Loucy (cell line): ENCODE measurements around the gene BRMS1.

Experiments
- H2AFZ ChIP-seq: fragments of 200-600 bp; sonication (generic); 2 replicates; pipeline ENCODE4 v1.6.0; 2016; ENCODE audit warnings: antibody characterized with exemption, mild to moderate bottlenecking, low read length, moderate library complexity
- H3F3A ChIP-seq: fragments of 200-600 bp; 2 replicates; pipeline ENCODE4 v1.6.0; 2016; ENCODE audit warnings: antibody characterized with exemption, low read depth, mild to moderate bottlenecking
- H3K27me3 ChIP-seq: fragments of 200-600 bp; sonication (generic); 2 replicates; pipeline ENCODE4 v1.6.1; 2014; ENCODE audit warnings: low read length, mild to moderate bottlenecking; ENCODE audit not compliant: insufficient read depth, poor library complexity, severe bottlenecking
- H3K36me3 ChIP-seq: fragments of 200-600 bp; sonication (generic); 2 replicates; pipeline ENCODE4 v1.6.1; 2016; ENCODE audit warnings: low read length; ENCODE audit not compliant: insufficient read depth
- H3K4me1 ChIP-seq: fragments of 200-600 bp; sonication (generic); 2 replicates; pipeline ENCODE4 v1.5.1; 2014; ENCODE audit warnings: low read length, mild to moderate bottlenecking; ENCODE audit not compliant: insufficient read depth, poor library complexity, severe bottlenecking
- H3K4me2 ChIP-seq: fragments of 200-600 bp; sonication (generic); 2 replicates; pipeline ENCODE4 v1.6.0; 2014; ENCODE audit warnings: antibody characterized with exemption, low read length, low read depth, mild to moderate bottlenecking; ENCODE audit not compliant: poor library complexity, severe bottlenecking
- H3K4me3 ChIP-seq: fragments of 200-600 bp; sonication (generic); 2 replicates; pipeline ENCODE4 v1.5.1; 2014; ENCODE audit warnings: low read length, mild to moderate bottlenecking, mixed read lengths; ENCODE audit not compliant: poor library complexity, severe bottlenecking
- H3K79me2 ChIP-seq: fragments of 200-600 bp; sonication (generic); 2 replicates; pipeline ENCODE4 v1.6.1; 2014; ENCODE audit warnings: low read length; ENCODE audit not compliant: insufficient read depth
- H3K9ac ChIP-seq: fragments of 200-600 bp; sonication (generic); 2 replicates; pipeline ENCODE4 v1.6.0; 2014; ENCODE audit warnings: mild to moderate bottlenecking, low read depth, low read length, moderate library complexity; ENCODE audit not compliant: poor library complexity, severe bottlenecking
- H3K9me2 ChIP-seq: fragments of 200-600 bp; sonication (generic); replicated peaks from 2 replicates; pipeline ENCODE4 v1.6.1; 2016; ENCODE audit warnings: low read depth, low read length, mixed read lengths
- H3K9me3 ChIP-seq: fragments of 200-600 bp; sonication (generic); 2 replicates; pipeline ENCODE4 v1.6.1; 2014; ENCODE audit warnings: mild to moderate bottlenecking, antibody characterized with exemption, low read length, low read depth; ENCODE audit not compliant: insufficient read depth
- H4K20me1 ChIP-seq: fragments of 200-600 bp; sonication (generic); 2 replicates; pipeline ENCODE4 v1.6.0; 2014; ENCODE audit warnings: antibody characterized with exemption, low read length, mild to moderate bottlenecking; ENCODE audit not compliant: insufficient read depth, poor library complexity, severe bottlenecking
- EZH2phosphoT487 ChIP-seq: fragments of 200-600 bp; IDR thresholded peaks from 2 replicates; pipeline ENCODE4 v1.6.1; 2018; ENCODE audit warnings: antibody characterized with exemption, mild to moderate bottlenecking, moderate library complexity, borderline replicate concordance
- TF ChIP-seq, protein P1 (sequence below): fragments of 200-600 bp; sonication (generic); conservative IDR thresholded peaks from 2 replicates; pipeline ENCODE4 v1.5.1; 2014; ENCODE audit warnings: mild to moderate bottlenecking, antibody characterized with exemption, low read length

BRMS1 gene

DNA sequence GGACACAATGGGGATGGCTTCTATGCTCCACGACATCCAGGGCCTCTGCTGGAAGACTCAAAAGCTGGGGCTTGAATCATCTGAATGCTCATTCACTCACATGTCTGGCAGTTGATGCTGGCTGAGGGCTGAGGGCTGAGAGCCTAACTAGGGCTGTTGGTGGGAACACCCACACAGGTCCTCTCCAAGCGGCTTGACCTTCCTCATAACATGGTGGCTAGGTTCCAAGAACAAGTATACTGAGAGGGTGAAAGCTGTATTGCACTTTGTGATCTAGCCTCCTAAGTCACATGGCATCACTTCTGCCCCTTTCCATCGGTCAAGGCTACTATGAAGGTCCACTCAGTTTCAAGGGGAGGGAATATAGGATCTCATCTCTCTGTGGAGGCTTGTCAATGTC lies 45.7 kb downstream of the BRMS1 start:
- TF ChIP-seq EZH2phosphoT487, result no peak
- TF ChIP-seq, protein P1, sequence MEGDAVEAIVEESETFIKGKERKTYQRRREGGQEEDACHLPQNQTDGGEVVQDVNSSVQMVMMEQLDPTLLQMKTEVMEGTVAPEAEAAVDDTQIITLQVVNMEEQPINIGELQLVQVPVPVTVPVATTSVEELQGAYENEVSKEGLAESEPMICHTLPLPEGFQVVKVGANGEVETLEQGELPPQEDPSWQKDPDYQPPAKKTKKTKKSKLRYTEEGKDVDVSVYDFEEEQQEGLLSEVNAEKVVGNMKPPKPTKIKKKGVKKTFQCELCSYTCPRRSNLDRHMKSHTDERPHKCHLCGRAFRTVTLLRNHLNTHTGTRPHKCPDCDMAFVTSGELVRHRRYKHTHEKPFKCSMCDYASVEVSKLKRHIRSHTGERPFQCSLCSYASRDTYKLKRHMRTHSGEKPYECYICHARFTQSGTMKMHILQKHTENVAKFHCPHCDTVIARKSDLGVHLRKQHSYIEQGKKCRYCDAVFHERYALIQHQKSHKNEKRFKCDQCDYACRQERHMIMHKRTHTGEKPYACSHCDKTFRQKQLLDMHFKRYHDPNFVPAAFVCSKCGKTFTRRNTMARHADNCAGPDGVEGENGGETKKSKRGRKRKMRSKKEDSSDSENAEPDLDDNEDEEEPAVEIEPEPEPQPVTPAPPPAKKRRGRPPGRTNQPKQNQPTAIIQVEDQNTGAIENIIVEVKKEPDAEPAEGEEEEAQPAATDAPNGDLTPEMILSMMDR, result no peak
- Histone ChIP-seq H3K79me2 (no peaks in the 10 kb centered on the region), H4K20me1 (no peaks in the 10 kb centered on the region), H3K27me3 (no peaks in the 10 kb centered on the region), H3K4me2 (no peak overlapping the region), H3K4me1 (no peaks in the 10 kb centered on the region), H3K4me3 (no peak overlapping the region), H3F3A (no peaks in the 10 kb centered on the region), H3K36me3 (no peaks in the 10 kb centered on the region), H3K9ac (no peak overlapping the region), H3K9me2 (no peaks in the 10 kb centered on the region), H2AFZ (no peak overlapping the region), H3K9me3 (no peaks in the 10 kb centered on the region)

DNA sequence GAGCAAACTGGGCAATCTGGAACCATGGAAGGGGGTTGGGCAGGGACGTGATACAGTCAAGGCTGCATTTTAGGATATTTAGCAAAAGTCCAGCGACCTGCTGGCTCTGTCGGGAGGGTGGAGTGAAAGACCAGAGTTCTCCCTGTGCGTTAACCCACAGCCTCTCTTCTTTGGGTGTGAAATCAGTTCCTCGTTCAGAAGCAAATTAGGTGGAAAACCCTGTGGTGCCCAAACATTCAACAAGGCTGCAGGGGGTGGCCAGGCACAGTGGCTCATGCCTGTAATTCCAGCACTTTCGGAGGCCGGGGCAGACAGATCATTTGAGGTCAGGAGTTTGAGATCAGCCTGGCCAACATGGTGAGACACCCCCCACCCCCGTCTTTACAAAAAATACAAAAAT lies 47.3 kb downstream of the BRMS1 start:
- Histone ChIP-seq H3K27me3 (no peaks in the 10 kb centered on the region), H3F3A (no peaks in the 10 kb centered on the region), H3K36me3 (no peaks in the 10 kb centered on the region), H3K79me2 (no peaks in the 10 kb centered on the region), H2AFZ (no peak overlapping the region), H3K4me2 (no peak overlapping the region), H3K9me3 (no peaks in the 10 kb centered on the region), H3K9me2 (no peaks in the 10 kb centered on the region), H3K9ac (no peak overlapping the region), H3K4me1 (no peaks in the 10 kb centered on the region), H3K4me3 (no peak overlapping the region), H4K20me1 (no peaks in the 10 kb centered on the region)
- TF ChIP-seq, protein P1, result no peak
- no peak for TF ChIP-seq EZH2phosphoT487

DNA sequence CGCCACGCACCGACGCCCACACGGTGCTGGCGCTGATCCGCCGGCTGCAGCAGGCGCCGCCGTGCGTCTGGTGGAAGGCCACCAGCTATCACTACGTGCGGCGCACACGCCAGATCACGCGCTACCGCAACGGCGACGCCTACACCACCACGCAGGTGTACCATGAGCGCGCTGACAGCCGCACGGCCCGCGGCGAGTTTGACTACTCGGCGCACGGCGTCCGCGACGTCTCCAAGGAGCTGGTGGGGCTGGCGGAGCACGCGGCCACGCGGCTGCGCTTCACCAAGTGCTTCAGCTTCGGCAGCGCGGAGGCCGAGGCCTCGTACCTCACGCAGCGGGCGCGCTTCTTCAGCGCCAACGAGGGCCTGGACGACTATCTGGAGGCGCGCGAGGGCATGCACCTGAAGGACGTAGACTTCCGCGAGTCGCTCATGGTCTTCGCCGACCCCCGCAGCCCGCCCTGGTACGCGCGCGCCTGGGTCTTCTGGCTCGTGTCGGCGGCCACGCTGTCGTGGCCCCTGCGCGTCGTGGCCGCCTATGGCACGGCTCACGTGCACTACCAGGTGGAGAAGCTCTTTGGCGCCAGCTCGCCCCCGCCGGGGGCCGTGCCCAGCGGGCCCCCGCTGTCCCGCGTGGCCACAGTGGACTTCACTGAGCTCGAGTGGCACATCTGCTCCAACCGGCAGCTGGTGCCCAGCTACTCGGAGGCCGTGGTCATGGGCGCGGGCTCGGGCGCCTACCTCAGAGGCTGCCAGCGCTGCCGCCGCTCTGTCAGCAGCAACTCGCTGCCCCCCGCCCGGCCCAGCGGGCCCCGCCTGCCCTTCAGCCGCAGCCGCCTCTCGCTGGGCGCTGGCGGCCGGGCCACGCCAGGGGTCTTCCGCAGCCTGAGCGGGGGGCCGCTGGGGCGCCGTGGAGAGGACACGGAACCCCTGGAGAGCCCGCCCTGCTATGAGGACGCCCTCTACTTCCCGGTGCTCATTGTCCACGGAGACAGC lies 50.0 kb downstream of the BRMS1 start:
- no peak overlapping the region for H3K9ac ChIP-seq
- H3K4me3 ChIP-seq, result no peak overlapping the region
- H4K20me1 ChIP-seq, result no peaks in the 10 kb centered on the region
- H3K36me3 ChIP-seq, result no peaks in the 10 kb centered on the region
- H3K9me3 ChIP-seq, result no peaks in the 10 kb centered on the region
- H2AFZ ChIP-seq, result no peak overlapping the region
- no peaks in the 10 kb centered on the region for H3K27me3 ChIP-seq
- no peak overlapping the region for H3K4me2 ChIP-seq
- H3F3A ChIP-seq, result no peaks in the 10 kb centered on the region
- TF ChIP-seq, protein P1, result no peak
- H3K79me2 ChIP-seq, result no peaks in the 10 kb centered on the region
- peaks cover 4% of the 10 kb centered on the region for H3K4me1 ChIP-seq
- no peaks in the 10 kb centered on the region for H3K9me2 ChIP-seq
